SK-N-SH (cell line): Measurements from ENCODE around the gene MAPT. TPM values are rescaled to one million over a fixed set of nuclear protein-coding genes. Genes with fewer than 3 reads are reported as not detected.

Experiments
- CTCF ChIA-PET: fragments of 300-600, 350-600 bp; formaldehyde crosslinking; extraction: SDS; loops from one replicate; lab custom pipeline; 2021; lab: Yijun Ruan, JAX
- POLR2A ChIA-PET: fragments of 350-600 bp; sonication (Branson Sonifier 250); formaldehyde crosslinking; extraction: SDS; loops from one replicate; lab custom pipeline; 2020; ENCODE audit warnings: antibody characterized with exemption, inconsistent platforms; lab: Yijun Ruan, JAX
- DNase-seq: peaks from one replicate; pipeline ENCODE4 v3.0.0; 2012
- H2AFZ ChIP-seq: fragments of 200-600 bp; sonication (generic); 2 replicates; pipeline ENCODE4 v1.8.1; 2016; ENCODE audit warnings: antibody characterized with exemption, mild to moderate bottlenecking, low read depth
- H3F3A ChIP-seq: fragments of 200-600 bp; sonication (generic); replicated peaks from 2 replicates; pipeline ENCODE3; 2016; ENCODE audit warnings: antibody characterized with exemption, mild to moderate bottlenecking; ENCODE audit not compliant: insufficient read depth
- H3K27ac ChIP-seq, 2 experiments: fragments of 200-500 bp in 1 of 2; fragments of 200-600 bp in 1 of 2; sonication (Bioruptor generic) in 1 of 2; sonication (generic), shearing (Covaris generic) in 1 of 2; 2 replicates each; pipeline versions ENCODE4 v1.5.1 to v1.6.1; 2014 to 2016; ENCODE audit warnings: low read depth in 2 of 2, inconsistent platforms in 1 of 2, low read length in 1 of 2, mild to moderate bottlenecking in 1 of 2, mixed read lengths in 1 of 2
- H3K27me3 ChIP-seq: fragments of 200-600 bp; sonication (generic), shearing (Covaris generic); 2 replicates; pipeline ENCODE4 v1.6.1; 2016; ENCODE audit warnings: mixed run types; ENCODE audit not compliant: insufficient read depth
- H3K36me3 ChIP-seq, 2 experiments: fragments of 200-500 bp in 1 of 2; fragments of 200-600 bp in 1 of 2; sonication (Bioruptor generic) in 1 of 2; sonication (generic) in 1 of 2; replicated peaks in 1 of 2; 2 replicates each; pipeline versions ENCODE3 to v1.5.1; 2014 to 2016; ENCODE audit warnings: low read length in 1 of 2, mild to moderate bottlenecking in 1 of 2; ENCODE audit not compliant: insufficient read depth in 2 of 2, control insufficient read depth in 1 of 2
- H3K4me1 ChIP-seq, 2 experiments: fragments of 200-500 bp in 1 of 2; fragments of 200-600 bp in 1 of 2; sonication (Bioruptor generic) in 1 of 2; sonication (generic), shearing (Covaris generic) in 1 of 2; 2 replicates each; pipeline versions ENCODE4 v1.5.1 to v1.6.1; 2014 to 2016; ENCODE audit warnings: low read depth in 1 of 2, low read length in 1 of 2, mixed run types in 1 of 2; ENCODE audit not compliant: insufficient read depth in 2 of 2, control insufficient read depth in 1 of 2
- H3K4me2 ChIP-seq: fragments of 200-600 bp; sonication (generic), shearing (Covaris generic); 2 replicates; pipeline ENCODE4 v1.6.1; 2017; ENCODE audit warnings: mixed run types
- H3K4me3 ChIP-seq, 2 experiments: fragments of 200-500 bp in 1 of 2; fragments of 200-600 bp in 1 of 2; sonication (Bioruptor generic) in 1 of 2; sonication (generic), shearing (Covaris generic) in 1 of 2; 2 replicates each; pipeline versions ENCODE4 v1.5.1 to v1.8.1; 2014 to 2016; ENCODE audit warnings: low read depth in 2 of 2, inconsistent platforms in 1 of 2, low read length in 1 of 2, mild to moderate bottlenecking in 1 of 2, mixed read lengths in 1 of 2, moderate library complexity in 1 of 2
- H3K79me2 ChIP-seq: fragments of 200-600 bp; sonication (generic); 2 replicates; pipeline ENCODE4 v1.8.1; 2017; ENCODE audit warnings: mild to moderate bottlenecking; ENCODE audit not compliant: insufficient read depth
- H3K9ac ChIP-seq: fragments of 200-600 bp; sonication (generic); 2 replicates; pipeline ENCODE4 v1.6.1; 2017; ENCODE audit warnings: mixed run types
- H3K9me2 ChIP-seq: fragments of 200-600 bp; sonication (generic); 2 replicates; pipeline ENCODE4 v1.6.1; 2017; ENCODE audit warnings: mixed run types
- H3K9me3 ChIP-seq: fragments of 200-600 bp; sonication (generic); 2 replicates; pipeline ENCODE4 v1.6.1; 2017; ENCODE audit warnings: mixed run types, mild to moderate bottlenecking, moderate library complexity
- H4K20me1 ChIP-seq: fragments of 200-600 bp; sonication (generic); 2 replicates; pipeline ENCODE4 v1.6.1; 2017; ENCODE audit warnings: mild to moderate bottlenecking, mixed run types; ENCODE audit not compliant: insufficient read depth
- ELF1 ChIP-seq: IDR thresholded peaks from 2 replicates; pipeline ENCODE4 v1.4.0; 2012
- NRF1 ChIP-seq: IDR thresholded peaks from 2 replicates; pipeline ENCODE4 v1.6.1; 2012; ENCODE audit warnings: low read depth, mild to moderate bottlenecking, low read length
- RAD21 ChIP-seq: IDR thresholded peaks from 2 replicates; pipeline ENCODE4 v1.6.1; 2012; ENCODE audit warnings: mild to moderate bottlenecking, low read length
- RFX5 ChIP-seq: IDR thresholded peaks from 2 replicates; pipeline ENCODE4 v1.6.1; 2012; ENCODE audit warnings: mild to moderate bottlenecking, improper control_type of control experiment, low read length
- RXRA ChIP-seq: IDR thresholded peaks from 2 replicates; pipeline ENCODE4 v1.4.0; 2012; ENCODE audit warnings: low read depth, mild to moderate bottlenecking, borderline replicate concordance
- SIN3A ChIP-seq: IDR thresholded peaks from 2 replicates; pipeline ENCODE4 v1.6.1; 2012; ENCODE audit warnings: low read depth, mild to moderate bottlenecking, low read length, moderate library complexity, borderline replicate concordance
- TCF12 ChIP-seq: IDR thresholded peaks from 2 replicates; pipeline ENCODE4 v1.4.0; 2012
- TEAD4 ChIP-seq: IDR thresholded peaks from 2 replicates; pipeline ENCODE4 v1.4.0; 2012; ENCODE audit warnings: mild to moderate bottlenecking, borderline replicate concordance; ENCODE audit not compliant: insufficient read depth
- YY1 ChIP-seq: IDR thresholded peaks from 2 replicates; pipeline ENCODE4 v1.4.0; 2012; ENCODE audit warnings: low read depth, mild to moderate bottlenecking
- WGBS: methylation state at CpG from one replicate; pipeline ENCODE4 v1.1.6; 2017; ENCODE audit warnings: low lambda C conversion rate; 5-methylcytosine and 5-hydroxymethylcytosine counted together
- polyA plus RNA-seq, 3 experiments: library from polyadenylated mRNA; depleted of rRNA; stranded (reverse); fragments of >200 nt; gene quantifications; 2 replicates each; pipeline ENCODE4 v1.2.3, GENCODE V29; 2012
- TF ChIP-seq, protein P1 (sequence below): fragments of 150-350 bp; IDR thresholded peaks from 2 replicates; pipeline ENCODE4 v1.6.1; 2017; ENCODE audit warnings: antibody characterized with exemption, low read length, low read depth, borderline replicate concordance
- TF ChIP-seq, protein P2 (sequence below): IDR thresholded peaks from 2 replicates; pipeline ENCODE4; 2012
- TF ChIP-seq, protein P3 (sequence below): IDR thresholded peaks from 2 replicates; pipeline ENCODE4 v1.6.1; 2012; ENCODE audit warnings: mild to moderate bottlenecking, low read depth, low read length, moderate library complexity
- TF ChIP-seq, protein P4 (sequence below): fragments of 150-350 bp; IDR thresholded peaks from 2 replicates; pipeline ENCODE4 v1.6.1; 2016; ENCODE audit warnings: mild to moderate bottlenecking, low read depth, low read length

The MAPT gene
- polyA plus RNA-seq, 1 of the 3 experiments (the other 2 are of a cell fraction) = 0.74 TPM

DNA sequence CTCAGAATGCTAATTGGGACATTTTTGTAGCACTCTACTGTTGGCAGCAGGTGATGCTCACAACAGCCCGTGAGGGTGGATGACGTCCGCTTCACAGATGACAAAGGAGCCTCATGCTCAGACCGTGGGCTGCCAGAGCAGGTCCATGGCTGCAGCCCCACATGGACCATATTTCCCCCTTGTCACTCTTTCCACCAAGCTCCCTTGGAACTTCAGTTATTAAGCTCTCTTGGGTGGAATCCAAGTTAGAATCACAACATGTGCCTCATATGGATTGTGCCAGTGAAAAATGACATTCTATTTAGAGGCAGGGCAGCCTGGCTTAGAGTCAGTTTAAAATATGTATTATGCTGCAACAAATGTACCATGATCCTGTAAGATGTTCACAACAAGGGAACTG lies 71.5 kb downstream of the MAPT start:
- no peaks in the 10 kb centered on the region for H3F3A ChIP-seq
- no peak for DNase-seq
- no peaks in the 10 kb centered on the region for H3K9me3 ChIP-seq
- no peaks in the 10 kb centered on the region for H3K9me2 ChIP-seq
- TF ChIP-seq, protein P1, sequence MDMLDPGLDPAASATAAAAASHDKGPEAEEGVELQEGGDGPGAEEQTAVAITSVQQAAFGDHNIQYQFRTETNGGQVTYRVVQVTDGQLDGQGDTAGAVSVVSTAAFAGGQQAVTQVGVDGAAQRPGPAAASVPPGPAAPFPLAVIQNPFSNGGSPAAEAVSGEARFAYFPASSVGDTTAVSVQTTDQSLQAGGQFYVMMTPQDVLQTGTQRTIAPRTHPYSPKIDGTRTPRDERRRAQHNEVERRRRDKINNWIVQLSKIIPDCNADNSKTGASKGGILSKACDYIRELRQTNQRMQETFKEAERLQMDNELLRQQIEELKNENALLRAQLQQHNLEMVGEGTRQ = no peak
- TF ChIP-seq NRF1 (no peak), TEAD4 (no peak), RXRA (no peak), TCF12 (no peak), SIN3A (no peak), ELF1 (no peak), YY1 (no peak), RAD21 (no peak), RFX5 (no peak)
- TF ChIP-seq, protein P2, sequence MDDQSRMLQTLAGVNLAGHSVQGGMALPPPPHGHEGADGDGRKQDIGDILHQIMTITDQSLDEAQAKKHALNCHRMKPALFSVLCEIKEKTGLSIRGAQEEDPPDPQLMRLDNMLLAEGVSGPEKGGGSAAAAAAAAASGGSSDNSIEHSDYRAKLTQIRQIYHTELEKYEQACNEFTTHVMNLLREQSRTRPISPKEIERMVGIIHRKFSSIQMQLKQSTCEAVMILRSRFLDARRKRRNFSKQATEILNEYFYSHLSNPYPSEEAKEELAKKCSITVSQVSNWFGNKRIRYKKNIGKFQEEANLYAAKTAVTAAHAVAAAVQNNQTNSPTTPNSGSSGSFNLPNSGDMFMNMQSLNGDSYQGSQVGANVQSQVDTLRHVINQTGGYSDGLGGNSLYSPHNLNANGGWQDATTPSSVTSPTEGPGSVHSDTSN = no peak
- TF ChIP-seq, protein P3, sequence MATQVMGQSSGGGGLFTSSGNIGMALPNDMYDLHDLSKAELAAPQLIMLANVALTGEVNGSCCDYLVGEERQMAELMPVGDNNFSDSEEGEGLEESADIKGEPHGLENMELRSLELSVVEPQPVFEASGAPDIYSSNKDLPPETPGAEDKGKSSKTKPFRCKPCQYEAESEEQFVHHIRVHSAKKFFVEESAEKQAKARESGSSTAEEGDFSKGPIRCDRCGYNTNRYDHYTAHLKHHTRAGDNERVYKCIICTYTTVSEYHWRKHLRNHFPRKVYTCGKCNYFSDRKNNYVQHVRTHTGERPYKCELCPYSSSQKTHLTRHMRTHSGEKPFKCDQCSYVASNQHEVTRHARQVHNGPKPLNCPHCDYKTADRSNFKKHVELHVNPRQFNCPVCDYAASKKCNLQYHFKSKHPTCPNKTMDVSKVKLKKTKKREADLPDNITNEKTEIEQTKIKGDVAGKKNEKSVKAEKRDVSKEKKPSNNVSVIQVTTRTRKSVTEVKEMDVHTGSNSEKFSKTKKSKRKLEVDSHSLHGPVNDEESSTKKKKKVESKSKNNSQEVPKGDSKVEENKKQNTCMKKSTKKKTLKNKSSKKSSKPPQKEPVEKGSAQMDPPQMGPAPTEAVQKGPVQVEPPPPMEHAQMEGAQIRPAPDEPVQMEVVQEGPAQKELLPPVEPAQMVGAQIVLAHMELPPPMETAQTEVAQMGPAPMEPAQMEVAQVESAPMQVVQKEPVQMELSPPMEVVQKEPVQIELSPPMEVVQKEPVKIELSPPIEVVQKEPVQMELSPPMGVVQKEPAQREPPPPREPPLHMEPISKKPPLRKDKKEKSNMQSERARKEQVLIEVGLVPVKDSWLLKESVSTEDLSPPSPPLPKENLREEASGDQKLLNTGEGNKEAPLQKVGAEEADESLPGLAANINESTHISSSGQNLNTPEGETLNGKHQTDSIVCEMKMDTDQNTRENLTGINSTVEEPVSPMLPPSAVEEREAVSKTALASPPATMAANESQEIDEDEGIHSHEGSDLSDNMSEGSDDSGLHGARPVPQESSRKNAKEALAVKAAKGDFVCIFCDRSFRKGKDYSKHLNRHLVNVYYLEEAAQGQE = no peak
- TF ChIP-seq, protein P4, sequence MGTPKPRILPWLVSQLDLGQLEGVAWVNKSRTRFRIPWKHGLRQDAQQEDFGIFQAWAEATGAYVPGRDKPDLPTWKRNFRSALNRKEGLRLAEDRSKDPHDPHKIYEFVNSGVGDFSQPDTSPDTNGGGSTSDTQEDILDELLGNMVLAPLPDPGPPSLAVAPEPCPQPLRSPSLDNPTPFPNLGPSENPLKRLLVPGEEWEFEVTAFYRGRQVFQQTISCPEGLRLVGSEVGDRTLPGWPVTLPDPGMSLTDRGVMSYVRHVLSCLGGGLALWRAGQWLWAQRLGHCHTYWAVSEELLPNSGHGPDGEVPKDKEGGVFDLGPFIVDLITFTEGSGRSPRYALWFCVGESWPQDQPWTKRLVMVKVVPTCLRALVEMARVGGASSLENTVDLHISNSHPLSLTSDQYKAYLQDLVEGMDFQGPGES = no peak
- ChIA-PET POLR2A (no interaction called here), CTCF (interaction anchor here (0.8 to 2.0 kb wide), 3 partner anchors 12 to 321 kb away, joined by 3 to 5 read pairs (median 3); partner anchors contain the start of gene MAPT)
- H2AFZ ChIP-seq = no peak overlapping the region
- H3K4me1 ChIP-seq = no peaks in the 10 kb centered on the region; a peak in 1 of 4 replicates
- no peak overlapping the region for H3K4me3 ChIP-seq
- no peak overlapping the region for H3K9ac ChIP-seq
- H3K27ac ChIP-seq = no peak overlapping the region
- H3K79me2 ChIP-seq = no peaks in the 10 kb centered on the region
- no peaks in the 10 kb centered on the region for H3K36me3 ChIP-seq
- peaks cover 37% of the 10 kb centered on the region for H3K27me3 ChIP-seq
- 76% methylated on average over 4 of the region's 4 CpGs for WGBS
- H3K4me2 ChIP-seq = no peak overlapping the region
- no peaks in the 10 kb centered on the region for H4K20me1 ChIP-seq
